Tibial nerve (tissue), 4 donors: ENCODE measurements around the gene OR52N1. TPM values are rescaled to one million over a fixed set of nuclear protein-coding genes. Genes with fewer than 3 reads are reported as not detected.

Experiments
- DNase-seq, 2 donors: peaks; one replicate each; pipeline ENCODE4 v3.0.0-alpha.2; 2019; ENCODE audit warnings: low spot score in 2 of 2
- H3K27ac ChIP-seq, 4 donors: fragments of 200-600 bp; sonication (generic) in 3 of 4; one replicate each; pipeline ENCODE4 v1.5.1; 2017 to 2019; ENCODE audit warnings: mild to moderate bottlenecking in 1 of 4
- H3K27me3 ChIP-seq, 2 donors: fragments of 200-600 bp; sonication (generic) in 1 of 2; one replicate each; pipeline versions ENCODE4 v1.5.1 to v1.6.0; 2017 to 2019
- H3K36me3 ChIP-seq, 3 donors: fragments of 200-600 bp; sonication (generic); one replicate each; pipeline ENCODE4 v1.5.1; 2018 to 2019
- H3K4me1 ChIP-seq, 4 donors: fragments of 200-600 bp; sonication (generic) in 3 of 4; one replicate each; pipeline ENCODE4 v1.5.1; 2017 to 2019
- H3K4me3 ChIP-seq, 4 donors: fragments of 200-600 bp; sonication (generic) in 3 of 4; one replicate each; pipeline ENCODE4 v1.5.1; 2017 to 2019; ENCODE audit warnings: mild to moderate bottlenecking in 1 of 4, moderate library complexity in 1 of 4
- H3K9me3 ChIP-seq, 4 donors: fragments of 200-600 bp; sonication (generic) in 3 of 4; one replicate each; pipeline ENCODE4 v1.5.1; 2017 to 2019
- CTCF ChIP-seq, 5 experiments: fragments of 200-600 bp in 3 of 5; fragments of 450-650 bp in 2 of 5; sonication (generic) in 3 of 5; IDR thresholded peaks; one replicate each; pipeline ENCODE4 v1.5.1; 2016 to 2019; ENCODE audit warnings: antibody characterized with exemption in 5 of 5, mild to moderate bottlenecking in 3 of 5, moderate library complexity in 2 of 5
- EP300 ChIP-seq, 2 donors: sonication (generic); formaldehyde crosslinking; IDR thresholded peaks; one replicate each; pipeline ENCODE4 v1.6.1; 2017; ENCODE audit warnings: antibody characterized with exemption in 2 of 2, mild to moderate bottlenecking in 1 of 2
- POLR2A ChIP-seq, 2 donors: fragments of 450-650 bp; IDR thresholded peaks; one replicate each; pipeline ENCODE4 v1.6.1; 2017; ENCODE audit warnings: antibody characterized with exemption in 2 of 2, mild to moderate bottlenecking in 2 of 2, moderate library complexity in 2 of 2
- WGBS, 2 donors: methylation state at CpG; one replicate each; pipeline ENCODE4 v1.1.5; 2018; 5-methylcytosine and 5-hydroxymethylcytosine counted together
- total RNA-seq, 4 donors: library from RNA; depleted of rRNA; stranded (reverse); fragments of >200 nt; gene quantifications; one replicate each; pipeline ENCODE4 v1.1.0, GENCODE V29; 2016

The OR52N1 gene
- total RNA-seq, 4 donors from 2014 or later: 0.30 TPM; not detected in 3

DNA sequence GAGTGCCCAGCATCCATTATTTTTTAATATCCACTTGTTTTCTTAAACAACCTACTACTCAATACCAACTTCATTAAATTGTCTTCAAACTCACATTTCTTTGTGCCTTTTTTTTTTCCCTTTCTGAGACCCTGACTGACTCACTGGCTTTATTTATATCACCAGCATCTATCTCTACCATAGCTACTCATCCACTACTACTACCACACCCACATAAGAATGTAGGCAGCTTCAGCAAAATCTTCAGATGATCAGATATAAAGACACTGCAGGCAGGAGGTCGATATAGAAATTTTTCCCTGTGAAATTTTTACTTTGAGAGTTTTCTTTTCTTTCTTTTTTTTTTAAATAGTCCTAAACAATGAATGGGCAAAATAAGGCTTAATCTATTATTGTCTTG, 52.6 kb downstream of the OR52N1 start:
- H3K4me1 ChIP-seq: peaks cover 0 to 10% (median 3%) of the 10 kb centered on the region in 4 donors
- H3K27me3 ChIP-seq: no peaks in the 10 kb centered on the region
- no peak overlapping the region for H3K4me3 ChIP-seq
- no peaks in the 10 kb centered on the region for H3K36me3 ChIP-seq
- H3K9me3 ChIP-seq: peaks cover 0 to 22% (median 0%) of the 10 kb centered on the region in 4 donors
- peak overlapping the region in 1 of 4 donors; percentile 49 for H3K27ac ChIP-seq
- no peak for DNase-seq
- WGBS, 2 donors: 51 to 74% methylated on average over 1 of the region's 1 CpG
- no peak for TF ChIP-seq CTCF (IDR thresholded peaks at IDR 0.05)
- TF ChIP-seq EP300 (IDR thresholded peaks at IDR 0.05): no peak
- no peak for TF ChIP-seq POLR2A (IDR thresholded peaks at IDR 0.05)

GRCh38 chr11:5737670-5738392, 53.2 kb downstream of the OR52N1 start:
- no peak for TF ChIP-seq EP300 (IDR thresholded peaks at IDR 0.05)
- TF ChIP-seq POLR2A (IDR thresholded peaks at IDR 0.05): no peak
- no peak for TF ChIP-seq CTCF (IDR thresholded peaks at IDR 0.05)
- 33 to 49% methylated on average over 6 of the region's 6 CpGs for WGBS, 2 donors

DNA sequence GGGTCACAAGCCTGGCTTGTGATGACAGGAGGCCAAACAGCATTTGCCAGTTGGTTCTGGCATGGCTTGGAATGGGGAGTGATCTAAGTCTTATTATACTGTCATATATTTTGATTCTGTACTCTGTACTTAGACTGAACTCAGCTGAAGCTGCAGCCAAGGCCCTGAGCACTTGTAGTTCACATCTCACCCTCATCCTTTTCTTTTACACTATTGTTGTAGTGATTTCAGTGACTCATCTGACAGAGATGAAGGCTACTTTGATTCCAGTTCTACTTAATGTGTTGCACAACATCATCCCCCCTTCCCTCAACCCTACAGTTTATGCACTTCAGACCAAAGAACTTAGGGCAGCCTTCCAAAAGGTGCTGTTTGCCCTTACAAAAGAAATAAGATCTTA, 54.0 kb downstream of the OR52N1 start:
- Histone ChIP-seq H3K9me3 (peaks cover 0 to 11% (median 0%) of the 10 kb centered on the region in 4 donors), H3K27me3 (no peaks in the 10 kb centered on the region), H3K4me3 (no peak overlapping the region), H3K27ac (peak overlapping the region in 1 of 4 donors; percentile 31), H3K36me3 (no peaks in the 10 kb centered on the region), H3K4me1 (peaks cover 0 to 10% (median 3%) of the 10 kb centered on the region in 4 donors)
- no peak for TF ChIP-seq POLR2A (IDR thresholded peaks at IDR 0.05)
- TF ChIP-seq CTCF (IDR thresholded peaks at IDR 0.05): no peak
- no peak for TF ChIP-seq EP300 (IDR thresholded peaks at IDR 0.05)
- DNase-seq: no peak

More at GRCh38 chr11:5737670-5738392, 53.2 kb downstream of the OR52N1 start:
- no peak overlapping the region for H3K4me3 ChIP-seq
- H3K9me3 ChIP-seq: peaks cover 0 to 16% (median 0%) of the 10 kb centered on the region in 4 donors
- no peaks in the 10 kb centered on the region for H3K27me3 ChIP-seq
- H3K27ac ChIP-seq: peak overlapping the region in 1 of 4 donors; percentile 49
- no peaks in the 10 kb centered on the region for H3K36me3 ChIP-seq
- DNase-seq: no peak
- H3K4me1 ChIP-seq: peaks cover 0 to 10% (median 3%) of the 10 kb centered on the region in 4 donors

Other genes with a start within 250 kb of the OR52N1 start
- gene OR52H1, start 242.7 kb downstream of the OR52N1 start, total RNA-seq: 1 to 10 TPM in 2 of 4 donors, under 1 TPM in 1, not detected in 1; 0.84 to 7.5 (median 1.3) TPM
- not detected for gene OR52B6, start 210.4 kb downstream of the OR52N1 start, total RNA-seq
- gene TRIM6, start 194.6 kb downstream of the OR52N1 start, total RNA-seq: 1 to 10 TPM; 1.2 to 5.9 (median 2.5) TPM
- 1 to 10 TPM; 2.2 to 6.1 (median 3.1) TPM for gene TRIM34, start 166.3 kb downstream of the OR52N1 start, total RNA-seq
- 10 to 100 TPM; 16.9 to 38.7 (median 26.1) TPM for gene TRIM5, start 106.2 kb downstream of the OR52N1 start, total RNA-seq
- 100 to 1,000 TPM in 2 of 4 donors, 10 to 100 TPM in 2; 78.3 to 131 (median 100) TPM for gene TRIM22, start 101.5 kb downstream of the OR52N1 start, total RNA-seq
- under 1 TPM in 2 of 4 donors, not detected in 2; 0.20 to 0.63 TPM for gene OR56B1, start 54.8 kb downstream of the OR52N1 start, total RNA-seq
- gene OR52N4, start 37.0 kb downstream of the OR52N1 start, total RNA-seq: under 1 TPM in 2 of 4 donors, not detected in 2; 0.44 to 0.98 TPM
- gene OR52N5, start 7.9 kb downstream of the OR52N1 start, total RNA-seq: not detected
- not detected for gene OR52N2, start 17.7 kb upstream of the OR52N1 start, total RNA-seq
- not detected for gene OR52E6, start 50.6 kb upstream of the OR52N1 start, total RNA-seq
- gene OR52E8, start 66.4 kb upstream of the OR52N1 start, total RNA-seq: not detected
- gene OR52E4, start 89.4 kb upstream of the OR52N1 start, total RNA-seq: not detected
- not detected for gene OR52E5, start 101.9 kb upstream of the OR52N1 start, total RNA-seq
- gene OR56A3, start 151.0 kb upstream of the OR52N1 start, total RNA-seq: not detected
- not detected for gene OR56A5, start 177.2 kb upstream of the OR52N1 start, total RNA-seq
- gene OR52L1, start 195.7 kb upstream of the OR52N1 start, total RNA-seq: not detected
- gene OR56A4, start 215.7 kb upstream of the OR52N1 start, total RNA-seq: not detected
- gene OR56A1, start 239.5 kb upstream of the OR52N1 start, total RNA-seq: not detected